T47D (cell line): ENCODE data around the gene POU1F1.
"Not testable (repeated sequence)": the region's sequence is repeated elsewhere in the genome, so short reads cannot be mapped to it uniquely, and the experiment has no call there.

Experiments
- DNase-seq, 2 experiments: peaks; one replicate each; pipeline versions ENCODE4 v3.0.0 to v3.0.0-alpha.2; 2011 to 2012; ENCODE audit warnings: low read depth in 1 of 2, low spot score in 1 of 2
- JUND ChIP-seq: IDR thresholded peaks from 2 replicates; pipeline ENCODE4 v1.6.1; 2012; ENCODE audit warnings: low read depth
- in situ Hi-C: cut with HindIII; loops from 2 replicates; pipeline ENCODE4 v1.10.0; 2016; ENCODE audit warnings: low sequenced_read_pairs, low pct_unique_long_range_greater_than_20kb

POU1F1 gene

DNA sequence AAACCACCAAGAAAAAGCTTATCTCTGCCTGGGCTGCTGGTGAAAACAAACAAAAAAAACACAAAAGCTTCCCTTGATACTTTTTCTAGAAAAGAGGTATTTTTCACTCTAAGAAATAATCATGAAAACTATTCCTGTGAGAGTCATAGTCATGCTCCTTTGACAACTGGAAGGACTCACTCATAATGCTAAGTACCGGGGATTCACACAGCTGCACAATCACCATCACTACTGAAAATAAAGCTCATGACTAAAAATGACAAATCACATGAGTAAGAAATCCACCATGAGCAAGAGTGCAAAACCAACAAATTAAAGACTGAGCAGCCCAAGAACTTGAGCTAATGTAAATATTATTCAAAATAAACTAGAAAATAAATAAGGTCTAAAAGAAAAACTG, 10.6 kb upstream of the POU1F1 start:
- TF ChIP-seq JUND: no peak
- DNase-seq: no peak
- in situ Hi-C loops: no loop called here

DNA sequence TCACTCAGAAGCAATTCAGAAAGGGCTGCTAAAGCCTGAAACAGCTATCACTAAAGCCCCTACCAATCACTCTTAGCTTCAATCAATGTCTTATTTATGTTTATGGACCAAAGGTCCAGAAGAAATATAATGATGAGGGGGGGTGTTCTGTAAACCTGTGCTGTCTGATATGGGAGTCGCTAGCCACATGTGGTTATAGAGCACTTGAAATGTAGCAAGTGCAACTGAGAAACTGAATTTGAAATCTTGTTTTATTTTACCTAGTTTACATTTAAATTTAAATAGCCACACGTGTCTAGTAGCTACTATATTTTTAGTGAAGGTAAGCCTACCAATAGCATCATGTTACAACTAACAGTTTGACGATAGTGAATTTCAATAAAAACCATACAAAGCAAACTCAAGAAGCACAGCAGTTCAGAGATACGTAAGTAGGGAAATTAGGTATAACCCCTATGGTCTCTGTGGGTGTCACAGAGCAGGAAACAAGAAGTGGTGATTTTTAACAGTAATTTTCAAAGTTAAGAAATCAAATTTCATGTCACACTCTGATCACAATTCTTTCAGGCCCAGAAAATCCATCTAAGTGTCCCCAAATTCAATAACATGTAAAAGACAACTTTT, 3.6 kb downstream of the POU1F1 start:
- no peak for TF ChIP-seq JUND
- in situ Hi-C loops: no loop called here
- no peak for DNase-seq

DNA sequence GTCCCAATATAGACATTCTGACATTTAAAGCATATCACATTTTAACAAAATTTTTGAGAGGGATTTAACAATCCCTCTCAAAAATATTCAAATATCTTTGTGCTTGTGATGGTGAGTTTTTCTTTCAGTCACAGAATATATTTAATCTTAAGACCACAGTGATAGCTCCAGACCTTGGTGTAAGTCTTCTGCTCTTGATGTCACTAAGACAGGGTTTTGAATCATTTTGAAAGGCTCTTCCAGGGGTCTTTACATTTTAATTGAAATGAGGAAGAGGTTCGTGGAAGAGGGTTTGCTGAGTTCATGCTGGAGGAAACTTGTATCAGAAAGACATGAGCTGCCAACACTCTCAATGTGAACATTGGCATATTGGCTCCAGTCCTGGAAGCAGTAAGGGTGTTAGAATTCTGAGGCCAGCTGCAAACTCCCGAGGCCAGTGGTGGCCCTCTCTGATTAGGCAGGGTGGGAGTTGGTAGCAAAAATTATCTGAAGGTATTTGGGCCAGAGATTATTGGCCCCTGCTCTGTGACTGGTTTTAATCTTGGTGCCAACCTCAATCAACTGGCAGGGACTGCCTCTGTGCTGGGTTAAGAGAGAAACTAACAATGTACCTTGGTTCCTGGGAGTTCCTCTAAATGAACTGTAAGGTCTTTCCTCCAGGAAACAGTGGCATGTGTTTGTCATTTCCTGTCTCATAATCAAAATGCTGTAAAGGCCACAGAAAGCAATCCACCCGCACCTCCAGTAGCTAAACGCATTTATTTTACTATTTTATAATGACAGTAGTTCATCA, 5.3 kb downstream of the POU1F1 start:
- no peak for TF ChIP-seq JUND
- in situ Hi-C loops: no loop called here
- no peak for DNase-seq

DNA sequence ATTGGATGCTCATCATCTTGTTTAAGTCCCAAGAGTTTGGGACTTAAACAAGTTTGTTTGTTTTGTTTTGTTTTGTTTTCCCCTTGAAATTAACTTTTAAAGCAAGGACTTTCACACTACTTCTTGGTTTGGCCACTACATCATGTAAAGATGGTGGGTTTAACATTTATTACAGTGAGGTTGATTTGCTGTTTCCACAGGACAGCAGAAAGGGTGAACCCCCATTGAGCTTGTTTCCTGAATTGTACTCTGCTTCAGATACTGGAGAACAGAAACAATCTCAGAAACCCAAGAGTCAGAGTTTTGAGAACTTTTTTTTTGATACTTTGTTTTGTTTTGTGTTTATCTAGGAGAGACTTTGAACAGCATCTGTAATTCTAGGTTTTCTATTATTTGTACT, 6.7 kb downstream of the POU1F1 start:
- no peak for TF ChIP-seq JUND
- no peak for DNase-seq
- in situ Hi-C loops: no loop called here

DNA sequence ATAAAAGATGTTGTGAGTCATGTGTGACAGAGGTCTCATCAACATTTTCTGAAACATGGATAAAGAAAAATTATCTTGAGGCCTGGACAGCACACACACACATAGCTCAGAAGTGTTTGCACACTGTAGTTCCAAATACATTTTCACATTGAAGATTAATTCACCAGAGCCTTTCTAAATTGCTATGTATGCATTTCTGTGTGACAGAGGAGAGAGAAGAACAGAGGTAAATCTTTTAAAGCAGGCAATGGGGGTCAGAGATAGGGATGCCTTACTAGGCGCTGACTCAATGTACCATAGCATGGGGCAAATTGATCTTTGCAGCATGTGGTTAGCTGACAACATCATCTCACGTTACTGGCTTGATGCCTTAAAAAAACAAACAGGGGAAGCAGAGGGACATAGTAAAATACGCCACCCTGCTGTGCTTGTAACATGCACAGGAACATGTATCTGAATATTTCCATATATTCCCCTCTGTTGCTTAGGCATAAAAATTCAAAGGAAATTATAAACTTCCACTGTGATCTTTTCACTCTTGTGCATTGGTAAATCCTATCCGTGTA, 7.7 kb downstream of the POU1F1 start:
- no peak for DNase-seq
- in situ Hi-C loops: no loop called here
- TF ChIP-seq JUND: no peak

DNA sequence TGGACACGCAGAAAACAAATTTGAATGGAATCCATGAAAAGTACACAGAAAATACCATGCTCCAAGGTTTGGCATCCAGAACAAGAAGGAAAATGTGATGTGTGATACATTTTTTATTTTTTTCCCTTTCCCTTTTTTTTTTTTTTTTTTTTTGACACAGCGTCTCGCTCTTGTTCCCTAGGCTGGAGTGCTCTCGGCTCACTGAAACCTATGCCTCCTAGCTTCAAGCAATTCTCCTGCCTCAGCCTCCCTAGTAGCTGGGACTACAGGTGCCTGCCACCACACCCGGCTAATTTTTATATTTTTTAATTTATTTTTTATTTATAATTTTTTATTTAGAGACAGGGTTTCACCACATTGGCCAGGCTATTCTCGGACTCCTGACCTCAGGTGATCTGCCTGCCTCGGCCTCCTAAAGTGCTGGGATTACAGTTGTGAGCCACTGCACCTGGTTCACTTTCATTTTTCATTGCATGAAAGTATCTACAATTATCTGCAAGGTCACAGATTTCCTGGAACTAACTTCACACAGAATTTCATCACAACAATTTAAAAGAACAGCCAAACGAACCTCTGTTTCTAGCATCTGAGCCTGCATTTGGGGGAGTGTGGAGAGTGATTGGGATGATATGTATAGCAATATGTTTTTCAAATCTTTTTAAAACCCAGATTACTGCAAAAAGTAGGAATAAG, 8.3 kb downstream of the POU1F1 start:
- TF ChIP-seq JUND: no peak
- in situ Hi-C loops: no loop called here
- no peak for DNase-seq

DNA sequence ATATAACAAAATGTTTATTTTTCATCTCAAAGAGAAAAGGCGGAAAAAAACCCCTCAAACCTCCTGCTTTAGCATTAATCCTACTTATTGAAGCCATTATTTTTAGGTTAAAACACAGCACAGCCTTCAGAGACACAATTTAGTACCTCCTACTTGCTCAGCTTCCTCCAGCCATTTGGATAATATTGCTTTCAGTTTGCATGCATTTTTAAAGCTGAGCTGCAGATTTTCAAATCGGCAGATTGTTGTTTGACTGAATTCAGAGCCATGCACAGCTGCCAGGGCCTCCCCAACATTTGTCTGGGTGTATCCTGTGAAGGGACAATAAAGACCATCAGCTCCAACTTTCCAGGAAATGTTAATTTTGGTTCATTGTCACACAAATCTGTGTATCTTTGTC, 14.5 kb downstream of the POU1F1 start:
- no peak for DNase-seq
- TF ChIP-seq JUND: no peak
- in situ Hi-C loops: no loop called here

DNA sequence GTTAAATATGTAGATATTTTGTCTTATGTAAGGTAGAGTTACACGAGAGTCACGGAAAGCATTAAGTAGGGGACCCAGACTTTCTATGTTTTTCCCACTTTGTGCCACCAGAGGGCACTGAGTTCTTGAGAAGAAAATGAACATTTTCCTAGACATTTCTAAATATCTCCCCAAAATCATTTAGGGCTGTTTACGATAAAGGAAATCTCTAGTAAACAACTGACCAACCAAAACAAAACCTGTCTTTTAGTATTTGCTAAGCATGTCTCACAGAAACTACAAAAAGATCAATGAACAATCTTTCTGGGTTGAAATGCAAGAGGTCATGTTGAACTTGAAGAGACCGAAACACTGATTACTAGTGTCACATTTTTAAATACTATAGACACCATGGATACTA, 16.1 kb downstream of the POU1F1 start:
- peak; percentile 1 to 67 for DNase-seq
- TF ChIP-seq JUND: no peak

DNA sequence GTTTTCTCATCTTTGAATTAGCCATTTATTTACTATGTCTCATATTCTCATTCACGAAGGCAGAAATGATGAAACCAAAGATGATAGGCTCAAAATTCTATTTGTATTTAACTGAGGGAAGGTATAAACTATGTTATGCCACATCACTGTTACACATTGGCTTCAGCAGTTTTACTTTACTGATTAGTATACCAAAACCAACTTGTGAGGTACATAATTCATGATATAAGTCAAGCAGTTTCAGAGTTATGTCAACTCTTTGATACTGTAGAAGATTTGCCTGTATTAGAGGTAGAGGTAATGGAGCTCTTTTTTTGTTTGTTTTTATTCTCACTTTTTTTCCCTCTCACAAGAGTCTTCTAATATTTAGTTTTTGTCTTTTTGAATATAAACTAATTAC, 26.4 kb downstream of the POU1F1 start:
- no peak for TF ChIP-seq JUND
- in situ Hi-C loops: no loop called here
- no peak for DNase-seq

More for the DNA sequence above, 16.1 kb downstream of the POU1F1 start:
- in situ Hi-C loops: no loop called here

DNA sequence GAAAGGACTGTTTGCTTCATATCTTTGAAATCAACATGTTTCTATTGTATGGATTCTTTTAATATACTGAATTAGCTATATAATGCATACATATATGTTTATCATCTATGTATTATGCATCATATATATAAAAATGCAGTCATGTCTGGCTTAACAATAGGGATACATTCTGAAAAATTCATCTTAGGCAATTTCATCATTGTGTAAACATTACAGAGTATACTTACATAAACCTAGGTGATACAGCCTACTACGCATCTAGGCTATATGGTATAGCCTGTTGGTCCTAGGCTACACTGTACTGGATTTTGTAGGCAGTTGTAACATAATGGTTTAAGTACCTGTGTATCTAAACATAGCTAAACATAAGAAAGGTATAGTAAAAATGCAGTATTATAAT, 27.6 kb downstream of the POU1F1 start:
- no peak for TF ChIP-seq JUND
- no peak for DNase-seq
- in situ Hi-C loops: no loop called here

DNA sequence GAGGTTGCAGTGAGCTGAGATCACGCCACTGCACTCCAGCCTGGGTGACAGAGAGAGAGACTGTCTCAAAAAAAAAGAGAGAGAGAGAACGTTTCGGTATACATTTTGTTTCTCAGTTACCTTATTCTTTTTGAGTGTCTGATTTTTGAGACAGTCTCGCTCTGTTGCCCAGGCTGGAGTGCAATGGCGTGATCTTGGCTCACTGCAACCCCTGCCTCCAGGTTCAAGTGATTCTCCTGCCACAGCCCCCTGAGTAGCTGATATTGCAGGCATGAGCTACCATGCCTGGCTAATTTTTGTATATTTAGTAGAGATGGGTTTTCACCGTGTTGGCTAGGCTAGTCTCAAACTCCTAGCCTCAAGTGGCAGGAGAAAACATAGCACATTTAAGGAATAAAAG, 28.2 kb downstream of the POU1F1 start:
- in situ Hi-C loops, DNase-seq: not testable (repeated sequence)

DNA sequence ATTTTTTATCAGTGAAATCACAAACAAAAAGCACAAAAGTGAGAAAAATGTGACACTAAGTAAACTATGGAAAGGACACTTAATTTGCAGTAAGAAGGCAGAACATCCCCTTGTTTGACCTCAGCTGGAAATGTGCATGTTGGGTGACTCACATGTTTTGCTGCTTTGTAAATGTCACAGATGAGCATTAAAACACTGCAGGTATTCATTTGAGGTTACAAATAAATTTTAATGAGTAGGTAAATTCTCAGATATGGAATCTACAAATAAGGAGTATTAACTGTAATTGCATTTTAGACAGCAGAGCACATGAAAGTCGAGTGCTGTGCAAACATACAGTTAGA, 29.0 kb downstream of the POU1F1 start:
- no peak for DNase-seq
- in situ Hi-C loops: no loop called here
- TF ChIP-seq JUND: no peak
